ENCODE data around the gene STARD7.

- TF ChIP-seq POLR2A (IDR thresholded peaks at IDR 0.05) (no peak), CTCF (IDR thresholded peaks at IDR 0.05) (no peak)
These were observed 23.6 kb downstream of the STARD7 start for GRCh38 chr2:96184989-96185388.
